HepG2 (cell line): Measurements from ENCODE around the gene MICAL3. TPM values are rescaled to one million over a fixed set of nuclear protein-coding genes. Genes with fewer than 3 reads are reported as not detected.

ENCODE experiments used
- ATAC-seq: fragments of 200-7000 bp; cut with Tn5 transposase; 3 replicates; pipeline ENCODE4 v1.9.1; 2020; ENCODE audit warnings: mild to moderate bottlenecking, moderate library complexity
- BruUV-seq: library from RNA; stranded (reverse); fragments of 400-500 nt; replicated peaks from 2 replicates; lab custom pipeline; 2021; lab: Mats Ljungman, UMichigan
- CTCF ChIA-PET: fragments of 300-600 bp; formaldehyde crosslinking; extraction: SDS; loops from one replicate; lab custom pipeline; 2021; ENCODE audit warnings: low total read pairs, inconsistent platforms, low intra/inter-chr PET ratio; lab: Yijun Ruan, JAX
- POLR2A ChIA-PET: fragments of 350-600 bp; sonication (Branson Sonifier 250); formaldehyde crosslinking; loops from one replicate; lab custom pipeline; 2020; ENCODE audit warnings: antibody characterized with exemption, inconsistent platforms; lab: Yijun Ruan, JAX
- DNase-seq: peaks from one replicate; pipeline ENCODE4 v3.0.0-alpha.2; 2015; ENCODE audit warnings: low spot score
- FAIRE-seq: peaks from 3 replicates; lab custom pipeline; 2011; peaks lifted over from hg19 to GRCh38; lab: Jason Lieb, UNC
- H2AFZ ChIP-seq: one replicate; pipeline ENCODE4 v1.6.1; 2011; ENCODE audit warnings: low read length, inconsistent platforms
- H3K27ac ChIP-seq: fragments of 300-600 bp; 3 replicates; pipeline ENCODE4 v1.8.0; 2011; ENCODE audit warnings: mixed run types, mild to moderate bottlenecking, mixed read lengths, low read length, inconsistent platforms; ENCODE audit not compliant: insufficient read depth; ENCODE audit errors: extremely low read length
- H3K27me3 ChIP-seq, 2 experiments: fragments of 200-600 bp in 1 of 2; 2 replicates in 1 of 2; 3 replicates in 1 of 2; pipeline versions ENCODE4 v1.6.0 to v1.8.0; 2011; ENCODE audit warnings: low read length in 2 of 2, mild to moderate bottlenecking in 2 of 2, moderate library complexity in 2 of 2, inconsistent platforms in 1 of 2; ENCODE audit not compliant: insufficient read depth in 2 of 2, control insufficient read depth in 1 of 2
- H3K36me3 ChIP-seq, 2 experiments: fragments of 200-600 bp in 1 of 2; replicated peaks in 1 of 2; 2 replicates in 1 of 2; 3 replicates in 1 of 2; pipeline versions ENCODE4 v1.5.1 to v1.8.0; 2011; ENCODE audit warnings: low read length in 2 of 2, inconsistent platforms in 1 of 2; ENCODE audit not compliant: insufficient read depth in 2 of 2, control insufficient read depth in 1 of 2
- H3K4me1 ChIP-seq: 2 replicates; pipeline ENCODE4 v1.5.1; 2012; ENCODE audit warnings: low read length, inconsistent platforms; ENCODE audit not compliant: insufficient read depth
- H3K4me2 ChIP-seq: 2 replicates; pipeline ENCODE4 v1.6.0; 2011; ENCODE audit warnings: low read depth, low read length, inconsistent platforms
- H3K4me3 ChIP-seq, 3 experiments: fragments of 200-600 bp in 1 of 3; sonication (generic), shearing (Covaris generic) in 1 of 3; replicated peaks in 1 of 3; 2 replicates each; pipeline ENCODE4 v1.5.1; 2011 to 2016; ENCODE audit warnings: low read length in 3 of 3, inconsistent platforms in 2 of 3, low read depth in 2 of 3, mild to moderate bottlenecking in 2 of 3, control low read depth in 1 of 3, mixed read lengths in 1 of 3; ENCODE audit not compliant: insufficient read depth in 1 of 3
- H3K79me2 ChIP-seq: one replicate; pipeline ENCODE4 v1.6.1; 2011; ENCODE audit warnings: low read length, inconsistent platforms; ENCODE audit not compliant: insufficient read depth
- H3K9ac ChIP-seq: 2 replicates; pipeline ENCODE4 v1.6.0; 2011; ENCODE audit warnings: mild to moderate bottlenecking, low read depth, low read length, inconsistent platforms; ENCODE audit not compliant: insufficient read depth
- H3K9me3 ChIP-seq: 2 replicates; pipeline ENCODE4 v1.5.1; 2012; ENCODE audit warnings: mild to moderate bottlenecking, low read length
- H4K20me1 ChIP-seq: 2 replicates; pipeline ENCODE4 v1.6.0; 2011; ENCODE audit warnings: inconsistent platforms, mild to moderate bottlenecking, low read length, moderate library complexity; ENCODE audit not compliant: insufficient read depth
- ARHGAP35 ChIP-seq: sonication (generic); formaldehyde crosslinking; IDR thresholded peaks from 2 replicates; pipeline ENCODE4 v1.9.0; 2022; ENCODE audit warnings: mild to moderate bottlenecking, inconsistent platforms, moderate library complexity, missing genetic modification reagents, borderline replicate concordance
- ATF5 ChIP-seq: sonication (generic); formaldehyde crosslinking; IDR thresholded peaks from 2 replicates; pipeline ENCODE4 v1.4.0; 2020; ENCODE audit warnings: mild to moderate bottlenecking, low read depth, missing genetic modification reagents
- ELK4 ChIP-seq: sonication (generic); formaldehyde crosslinking; IDR thresholded peaks from 2 replicates; pipeline ENCODE4 v1.9.0; 2021; ENCODE audit warnings: missing genetic modification reagents, borderline replicate concordance
- LBX2 ChIP-seq: sonication (generic); formaldehyde crosslinking; IDR thresholded peaks from 2 replicates; pipeline ENCODE4 v1.5.0; 2020; ENCODE audit warnings: missing genetic modification reagents, mild to moderate bottlenecking, borderline replicate concordance
- PRDM4 ChIP-seq: sonication (generic); formaldehyde crosslinking; IDR thresholded peaks from 2 replicates; pipeline ENCODE4 v1.9.0; 2021; ENCODE audit warnings: missing genetic modification reagents, borderline replicate concordance
- RAD51 ChIP-seq: fragments of 450-650 bp; IDR thresholded peaks from 2 replicates; pipeline ENCODE4 v1.6.1; 2016; ENCODE audit warnings: borderline replicate concordance
- RBM39 ChIP-seq: fragments of 200-400 bp; formaldehyde crosslinking; IDR thresholded peaks from one replicate; pipeline ENCODE4 v1.6.1; 2018; ENCODE audit warnings: antibody characterized with exemption, mild to moderate bottlenecking, low read depth, low read length; ENCODE audit not compliant: poor library complexity, severe bottlenecking
- SMAD3 ChIP-seq: sonication (generic); formaldehyde crosslinking; IDR thresholded peaks from 2 replicates; pipeline ENCODE4 v1.4.0; 2020; ENCODE audit warnings: missing genetic modification reagents
- SRF ChIP-seq: IDR thresholded peaks from 2 replicates; pipeline ENCODE4 v1.6.1; 2011; ENCODE audit warnings: mild to moderate bottlenecking, low read depth, low read length, moderate library complexity
- TCF7L2 ChIP-seq: IDR thresholded peaks from 2 replicates; pipeline ENCODE4 v1.6.1; 2011; ENCODE audit warnings: mild to moderate bottlenecking, low read depth, low read length, moderate library complexity
- XBP1 ChIP-seq: sonication (generic); formaldehyde crosslinking; IDR thresholded peaks from 2 replicates; pipeline ENCODE4 v1.5.0; 2020; ENCODE audit warnings: missing genetic modification reagents
- ZFP1 ChIP-seq: IDR thresholded peaks from 2 replicates; pipeline ENCODE4 v1.6.1; 2016
- ZNF256 ChIP-seq: sonication (generic); formaldehyde crosslinking; conservative IDR thresholded peaks from 2 replicates; pipeline ENCODE4 v1.4.0; 2020; ENCODE audit warnings: missing genetic modification reagents
- ZNF296 ChIP-seq: sonication (generic); formaldehyde crosslinking; conservative IDR thresholded peaks from 2 replicates; pipeline ENCODE4 v1.5.0; 2020; ENCODE audit warnings: mild to moderate bottlenecking, missing genetic modification reagents
- ZNF441 ChIP-seq: sonication (generic); formaldehyde crosslinking; IDR thresholded peaks from 2 replicates; pipeline ENCODE4 v1.7.0; 2021; ENCODE audit warnings: missing genetic modification reagents, borderline replicate concordance
- ZNF543 ChIP-seq: sonication (generic); formaldehyde crosslinking; IDR thresholded peaks from 2 replicates; pipeline ENCODE4 v1.4.0; 2020; ENCODE audit warnings: mild to moderate bottlenecking, missing genetic modification reagents
- ZNF605 ChIP-seq: sonication (generic); formaldehyde crosslinking; IDR thresholded peaks from 2 replicates; pipeline ENCODE4 v1.8.0; 2022; ENCODE audit warnings: mild to moderate bottlenecking, missing genetic modification reagents
- WGBS: methylation state at CpG from one replicate; pipeline ENCODE4 v1.1.6; 2017; ENCODE audit warnings: low lambda C conversion rate; 5-methylcytosine and 5-hydroxymethylcytosine counted together
- in situ Hi-C: cut with HindIII; loops from 2 replicates; pipeline ENCODE4 v1.10.0; 2017; ENCODE audit warnings: low pct_unique_long_range_greater_than_20kb; ENCODE audit not compliant: extremely low pct_ligation_motif_present
- intact Hi-C: fragments of 100-400 bp; cut with micrococcal nuclease; formaldehyde crosslinking; loops from one replicate; pipeline ENCODE4 v1.10.0; 2022; ENCODE audit not compliant: unreplicated experiment
- polyA plus RNA-seq, 8 experiments: library from polyadenylated mRNA; depleted of rRNA in 3 of 8; stranded (reverse) in 7 of 8; unstranded in 1 of 8; fragments of >200 nt; fragmentation: Illumina TruSeq in 4 of 8; extraction: Trizol in 4 of 8; gene quantifications; 2 replicates each; pipeline versions ENCODE4 v1.2.1 to v1.2.3, GENCODE V29; 2011 to 2016; ENCODE audit warnings: low read depth in 4 of 8, missing spikeins in 1 of 8, mixed read lengths in 1 of 8; ENCODE audit not compliant: insufficient read depth in 1 of 8
- total RNA-seq, 5 experiments: library from RNA; depleted of rRNA; stranded (reverse); fragments of >200 nt; fragmentation: Illumina TruSeq; extraction: Trizol; gene quantifications; 2 replicates each; pipeline ENCODE4 v1.2.3, GENCODE V29; 2016; ENCODE audit warnings: low read depth in 1 of 5

The MICAL3 gene
- total and polyA plus RNA-seq, 2 of the 13 experiments (the other 11 are each of a cell fraction or from before 2014, with no cell fraction given) = 5.3 to 12.5 TPM

GRCh38 chr22:17789379-17790200, 234.8 kb downstream of the MICAL3 start:
- Histone ChIP-seq H3K9ac (no peak overlapping the region), H4K20me1 (no peaks in the 10 kb centered on the region), H3K36me3 (peaks cover 4 to 6% of the 10 kb centered on the region in 2 experiments; a peak in 2 of 5 replicates)
- no peak for FAIRE-seq
- intact Hi-C loops = no loop called here
- POLR2A ChIA-PET = no interaction called here
- TF ChIP-seq TCF7L2 (no peak), SRF (no peak), ZNF543 (CRISPR knock-in tag) (no peak), ZNF256 (no peak), ATF5 (no peak), ZNF441 (CRISPR knock-in tag) (no peak), PRDM4 (no peak), ARHGAP35 (no peak), ELK4 (CRISPR knock-in tag) (no peak), LBX2 (CRISPR knock-in tag) (no peak), ZFP1 (no peak), ZNF296 (CRISPR knock-in tag) (no peak), ZNF605 (CRISPR knock-in tag) (no peak), SMAD3 (no peak), RAD51 (no peak), XBP1 (CRISPR knock-in tag) (no peak), RBM39 (no peak)
- TF ChIP-seq, all 625 proteins: peak for 0
- in situ Hi-C loops = no loop called here
- no peaks in the 10 kb centered on the region for H3K79me2 ChIP-seq
- H3K4me3 ChIP-seq = no peak overlapping the region
- no peak for ATAC-seq
- H3K27ac ChIP-seq = no peak overlapping the region
- DNase-seq = no peak
- peaks cover 29% of the 10 kb centered on the region for H3K4me1 ChIP-seq
- no peak overlapping the region for H3K4me2 ChIP-seq
- BruUV-seq = no TSS peak
- no peak overlapping the region for H2AFZ ChIP-seq
- CTCF ChIA-PET = no interaction called here
- no peaks in the 10 kb centered on the region for H3K27me3 ChIP-seq
- WGBS = 94% methylated on average over 27 of the region's 27 CpGs
- H3K9me3 ChIP-seq = no peaks in the 10 kb centered on the region
